GM19328 (cell line): ENCODE data around the gene SLCO1C1.

Source experiments
- ATAC-seq: cut with Tn5 transposase; IDR thresholded peaks from one replicate; pipeline ENCODE4 v1.9.1; 2021; ENCODE audit warnings: mild to moderate bottlenecking, moderate library complexity; ENCODE audit not compliant: unreplicated experiment

SLCO1C1 gene

GRCh38 chr12:20792971-20793370 is 97.8 kb downstream of the SLCO1C1 start:
- ATAC-seq: no peak

GRCh38 chr12:20798554-20798953 is 103.4 kb downstream of the SLCO1C1 start:
- ATAC-seq: no peak

DNA sequence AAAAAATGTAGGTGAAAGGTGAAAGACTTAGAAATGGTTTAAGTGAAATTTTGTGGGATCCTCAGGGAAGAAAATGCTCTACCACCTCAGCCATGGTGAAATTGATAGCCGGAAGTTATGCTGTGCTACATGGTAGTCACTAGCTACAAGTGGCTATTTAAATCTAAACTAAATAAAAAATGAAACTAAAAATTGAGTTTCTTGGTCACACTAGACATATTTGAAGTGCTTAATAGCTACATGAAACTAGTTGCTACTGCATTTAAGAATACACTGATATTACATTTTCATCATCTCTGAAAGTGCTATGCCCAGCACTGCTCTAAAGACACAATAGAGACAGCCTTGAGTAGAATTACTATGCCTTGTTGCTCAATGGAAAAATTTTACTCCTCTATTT is 105.0 kb downstream of the SLCO1C1 start:
- no peak for ATAC-seq

- ATAC-seq: no peak
These were observed 105.9 kb downstream of the SLCO1C1 start for GRCh38 chr12:20801035-20801434.
